H9 (cell line): Measurements from ENCODE around the gene YIPF5. TPM values are rescaled to one million over a fixed set of nuclear protein-coding genes. Genes with fewer than 3 reads are reported as not detected.

ENCODE experiments used
- DNase-seq: peaks from one replicate; pipeline ENCODE4 v3.0.0-alpha.2; 2017
- H2AFZ ChIP-seq: one replicate; pipeline ENCODE4 v1.6.1; 2013; ENCODE audit warnings: mild to moderate bottlenecking, low read length, control low read depth, moderate library complexity
- H2AK5ac ChIP-seq: 2 replicates; pipeline ENCODE4 v1.6.1; 2013; ENCODE audit warnings: low read length, control low read depth, mixed read lengths; ENCODE audit not compliant: insufficient read length
- H2BK120ac ChIP-seq: one replicate; pipeline ENCODE4 v1.6.1; 2013; ENCODE audit warnings: low read depth, mild to moderate bottlenecking, low read length, control low read depth, inconsistent platforms; ENCODE audit not compliant: poor library complexity, severe bottlenecking
- H2BK12ac ChIP-seq: 2 replicates; pipeline ENCODE4 v1.6.1; 2013; ENCODE audit warnings: low read length, control low read depth, mixed read lengths, low read depth; ENCODE audit not compliant: insufficient read length
- H2BK15ac ChIP-seq: 2 replicates; pipeline ENCODE4 v1.6.1; 2013; ENCODE audit warnings: low read depth, low read length, control low read depth
- H2BK20ac ChIP-seq: one replicate; pipeline ENCODE4 v1.6.1; 2013; ENCODE audit warnings: low read depth, mild to moderate bottlenecking, low read length, control low read depth, inconsistent platforms; ENCODE audit not compliant: poor library complexity, severe bottlenecking
- H2BK5ac ChIP-seq: 2 replicates; pipeline ENCODE4 v1.6.1; 2013; ENCODE audit warnings: low read length, control low read depth, mixed read lengths; ENCODE audit not compliant: insufficient read length
- H3K14ac ChIP-seq: 2 replicates; pipeline ENCODE4 v1.6.1; 2013; ENCODE audit warnings: low read length, control low read depth; ENCODE audit not compliant: insufficient read depth
- H3K18ac ChIP-seq: 2 replicates; pipeline ENCODE4 v1.6.1; 2013; ENCODE audit warnings: low read depth, mild to moderate bottlenecking, mixed read lengths, low read length, control low read depth; ENCODE audit not compliant: insufficient read length
- H3K23ac ChIP-seq: 2 replicates; pipeline ENCODE4 v1.6.1; 2013; ENCODE audit warnings: low read length, control low read depth, mixed read lengths, low read depth; ENCODE audit not compliant: insufficient read length
- H3K23me2 ChIP-seq: 2 replicates; pipeline ENCODE4 v1.6.1; 2013; ENCODE audit warnings: low read depth, mild to moderate bottlenecking, mixed read lengths, low read length, control low read depth; ENCODE audit not compliant: insufficient read length, poor library complexity, severe bottlenecking
- H3K27ac ChIP-seq: 2 replicates; pipeline ENCODE4 v1.5.1; 2013; ENCODE audit warnings: low read length, control low read depth, mixed read lengths, low read depth; ENCODE audit not compliant: insufficient read length
- H3K27me3 ChIP-seq: 2 replicates; pipeline ENCODE4 v1.6.1; 2013; ENCODE audit warnings: low read length, control low read depth, inconsistent platforms; ENCODE audit not compliant: insufficient read depth
- H3K4ac ChIP-seq: 2 replicates; pipeline ENCODE4 v1.6.1; 2013; ENCODE audit warnings: low read depth, mild to moderate bottlenecking, control low read depth, inconsistent platforms, low read length, moderate library complexity
- H3K4me1 ChIP-seq: 2 replicates; pipeline ENCODE4 v1.6.1; 2013; ENCODE audit warnings: low read length, control low read depth, inconsistent platforms; ENCODE audit not compliant: insufficient read depth
- H3K4me2 ChIP-seq: 2 replicates; pipeline ENCODE4 v1.6.1; 2013; ENCODE audit warnings: low read length, control low read depth, mixed read lengths; ENCODE audit not compliant: insufficient read length, insufficient read depth
- H3K56ac ChIP-seq: 2 replicates; pipeline ENCODE4 v1.6.1; 2013; ENCODE audit warnings: low read depth, mild to moderate bottlenecking, mixed read lengths, low read length, control low read depth; ENCODE audit not compliant: insufficient read length
- H3K79me1 ChIP-seq: 2 replicates; pipeline ENCODE4 v1.6.1; 2013; ENCODE audit warnings: low read depth, mild to moderate bottlenecking, moderate library complexity, low read length, control low read depth, inconsistent platforms; ENCODE audit not compliant: insufficient read depth, poor library complexity, severe bottlenecking
- H3K79me2 ChIP-seq: 2 replicates; pipeline ENCODE4 v1.6.1; 2013; ENCODE audit warnings: low read length, control low read depth, inconsistent platforms; ENCODE audit not compliant: insufficient read depth
- H3K9ac ChIP-seq: 2 replicates; pipeline ENCODE4 v1.6.1; 2013; ENCODE audit warnings: low read length, control low read depth, mixed read lengths; ENCODE audit not compliant: insufficient read length; ENCODE audit errors: extremely low read depth
- H3K9me3 ChIP-seq: one replicate; pipeline ENCODE4 v1.6.1; 2013; ENCODE audit warnings: low read depth, low read length, inconsistent platforms; ENCODE audit not compliant: control insufficient read depth
- H3T11ph ChIP-seq: one replicate; pipeline ENCODE4 v1.6.1; 2013; ENCODE audit warnings: mild to moderate bottlenecking, low read length, control low read depth, inconsistent platforms
- H4K20me1 ChIP-seq: one replicate; pipeline ENCODE4 v1.6.1; 2013; ENCODE audit not compliant: control insufficient read depth, insufficient read length, insufficient read depth
- H4K5ac ChIP-seq: 2 replicates; pipeline ENCODE4 v1.6.1; 2013; ENCODE audit warnings: low read depth, mild to moderate bottlenecking, mixed read lengths, low read length, control low read depth; ENCODE audit not compliant: insufficient read length
- H4K8ac ChIP-seq: replicated peaks from 2 replicates; pipeline ENCODE4 v1.6.1; 2013; ENCODE audit warnings: low read length, control low read depth, mixed read lengths, low read depth; ENCODE audit not compliant: insufficient read length
- H4K91ac ChIP-seq: 2 replicates; pipeline ENCODE4 v1.6.1; 2013; ENCODE audit warnings: low read depth, mild to moderate bottlenecking, moderate library complexity, mixed read lengths, low read length, control low read depth; ENCODE audit not compliant: insufficient read length
- H3K27ac Mint-ChIP-seq, 3 experiments: 2 replicates in 2 of 3; 3 replicates in 1 of 3; pipeline ENCODE4 v1.8.0; 2020 to 2021; ENCODE audit warnings: mixed read lengths in 3 of 3, mild to moderate bottlenecking in 1 of 3, moderate library complexity in 1 of 3
- H3K27me3 Mint-ChIP-seq: 2 replicates; pipeline ENCODE4 v1.8.0; 2021; ENCODE audit warnings: low read depth, mild to moderate bottlenecking, moderate library complexity, mixed read lengths
- H3K36me3 Mint-ChIP-seq, 3 experiments: 2 replicates in 2 of 3; 3 replicates in 1 of 3; pipeline ENCODE4 v1.8.0; 2020 to 2021; ENCODE audit warnings: low read depth in 3 of 3, mixed read lengths in 3 of 3; ENCODE audit not compliant: insufficient read depth in 1 of 3
- H3K4me1 Mint-ChIP-seq, 2 experiments: 2 replicates each; pipeline ENCODE4 v1.8.0; 2020; ENCODE audit warnings: mixed read lengths in 2 of 2
- H3K4me3 Mint-ChIP-seq, 2 experiments: 2 replicates in 1 of 2; 3 replicates in 1 of 2; pipeline ENCODE4 v1.8.0; 2020 to 2021; ENCODE audit warnings: mild to moderate bottlenecking in 2 of 2, mixed read lengths in 2 of 2, moderate library complexity in 1 of 2
- H3K9me3 Mint-ChIP-seq, 2 experiments: 2 replicates in 1 of 2; 3 replicates in 1 of 2; pipeline ENCODE4 v1.8.0; 2020; ENCODE audit warnings: mild to moderate bottlenecking in 2 of 2, mixed read lengths in 2 of 2, moderate library complexity in 1 of 2
- WGBS: extraction: QIAGEN DNeasy Blood & Tissue Kit; methylation state at CpG from one replicate; pipeline ENCODE4 v1.1.7; 2013; ENCODE audit warnings: missing lambda C conversion rate, low lambda C conversion rate, mixed read lengths; ENCODE audit not compliant: insufficient read length; ENCODE audit errors: extremely low coverage; 5-methylcytosine and 5-hydroxymethylcytosine counted together
- total RNA-seq: library from RNA; stranded (reverse); gene quantifications from 2 replicates; pipeline ENCODE4 v1.2.1, GENCODE V29; 2021
- TF ChIP-seq, protein P1 (sequence below): fragments of 200-600 bp; sonication (generic); conservative IDR thresholded peaks from 3 replicates; pipeline ENCODE4 v1.8.0; 2021; ENCODE audit warnings: antibody characterized with exemption, mild to moderate bottlenecking

YIPF5 gene
- total RNA-seq, 1 experiment from 2014 or later, result 44.6 TPM

DNA sequence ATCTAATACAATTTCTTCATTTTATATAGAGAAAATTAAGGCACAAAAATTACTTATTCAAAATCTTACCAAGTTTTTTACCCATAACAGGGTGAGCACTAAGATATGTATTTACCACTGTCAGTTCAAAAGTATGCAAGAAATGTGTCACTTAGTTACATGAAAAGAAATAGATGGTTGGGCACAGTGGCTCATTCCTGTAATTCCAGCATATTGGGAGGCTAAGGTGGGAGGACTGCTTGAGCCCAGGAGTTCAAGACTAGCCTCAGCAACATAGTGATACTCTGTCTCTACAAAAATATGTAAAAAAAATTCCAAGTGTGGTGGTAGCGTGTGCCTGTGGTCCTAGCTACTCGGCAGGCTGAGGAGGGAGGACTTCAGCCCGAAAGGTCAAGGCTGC lies 19.4 kb downstream of the YIPF5 start:
- H3K27ac Mint-ChIP-seq, result no peak overlapping the region
- H3K18ac ChIP-seq, result no peak overlapping the region
- no peaks in the 10 kb centered on the region for H3K79me2 ChIP-seq
- no peaks in the 10 kb centered on the region for H3K79me1 ChIP-seq
- no peaks in the 10 kb centered on the region for H3K27me3 ChIP-seq
- no CpG with 5 or more reads among the region's 3 CpGs for WGBS
- no peak overlapping the region for H2BK15ac ChIP-seq
- H3K9me3 Mint-ChIP-seq, result no peaks in the 10 kb centered on the region
- no peak overlapping the region for H4K91ac ChIP-seq
- no peak overlapping the region for H2BK20ac ChIP-seq
- H3K4me2 ChIP-seq, result no peak overlapping the region
- no peak overlapping the region for H3K9ac ChIP-seq
- DNase-seq, result no peak
- no peaks in the 10 kb centered on the region for H4K20me1 ChIP-seq
- H3K23me2 ChIP-seq, result no peaks in the 10 kb centered on the region
- no peak overlapping the region for H3K27ac ChIP-seq
- H4K5ac ChIP-seq, result no peak overlapping the region
- H3K4ac ChIP-seq, result no peak overlapping the region
- H2BK5ac ChIP-seq, result no peak overlapping the region
- H3K4me3 Mint-ChIP-seq, result no peak overlapping the region
- no peak overlapping the region for H2AK5ac ChIP-seq
- no peak overlapping the region for H3K56ac ChIP-seq
- no peak overlapping the region for H3K23ac ChIP-seq
- no peaks in the 10 kb centered on the region for H3K4me1 Mint-ChIP-seq
- TF ChIP-seq, protein P1, sequence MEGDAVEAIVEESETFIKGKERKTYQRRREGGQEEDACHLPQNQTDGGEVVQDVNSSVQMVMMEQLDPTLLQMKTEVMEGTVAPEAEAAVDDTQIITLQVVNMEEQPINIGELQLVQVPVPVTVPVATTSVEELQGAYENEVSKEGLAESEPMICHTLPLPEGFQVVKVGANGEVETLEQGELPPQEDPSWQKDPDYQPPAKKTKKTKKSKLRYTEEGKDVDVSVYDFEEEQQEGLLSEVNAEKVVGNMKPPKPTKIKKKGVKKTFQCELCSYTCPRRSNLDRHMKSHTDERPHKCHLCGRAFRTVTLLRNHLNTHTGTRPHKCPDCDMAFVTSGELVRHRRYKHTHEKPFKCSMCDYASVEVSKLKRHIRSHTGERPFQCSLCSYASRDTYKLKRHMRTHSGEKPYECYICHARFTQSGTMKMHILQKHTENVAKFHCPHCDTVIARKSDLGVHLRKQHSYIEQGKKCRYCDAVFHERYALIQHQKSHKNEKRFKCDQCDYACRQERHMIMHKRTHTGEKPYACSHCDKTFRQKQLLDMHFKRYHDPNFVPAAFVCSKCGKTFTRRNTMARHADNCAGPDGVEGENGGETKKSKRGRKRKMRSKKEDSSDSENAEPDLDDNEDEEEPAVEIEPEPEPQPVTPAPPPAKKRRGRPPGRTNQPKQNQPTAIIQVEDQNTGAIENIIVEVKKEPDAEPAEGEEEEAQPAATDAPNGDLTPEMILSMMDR, result no peak
- no peak overlapping the region for H2BK12ac ChIP-seq
- no peak overlapping the region for H3T11ph ChIP-seq
- no peak overlapping the region for H2AFZ ChIP-seq
- H2BK120ac ChIP-seq, result no peak overlapping the region
- H3K14ac ChIP-seq, result no peak overlapping the region
- no peaks in the 10 kb centered on the region for H3K4me1 ChIP-seq
- no peaks in the 10 kb centered on the region for H3K36me3 Mint-ChIP-seq
- no peaks in the 10 kb centered on the region for H3K9me3 ChIP-seq
- H3K27me3 Mint-ChIP-seq, result no peaks in the 10 kb centered on the region
- H4K8ac ChIP-seq, result no peak overlapping the region
